Measurements from ENCODE around the gene C1QL4.
A peak's percentile ranks its signal among the peaks of the same experiment; 100 is the strongest.

Gene C1QL4

DNA sequence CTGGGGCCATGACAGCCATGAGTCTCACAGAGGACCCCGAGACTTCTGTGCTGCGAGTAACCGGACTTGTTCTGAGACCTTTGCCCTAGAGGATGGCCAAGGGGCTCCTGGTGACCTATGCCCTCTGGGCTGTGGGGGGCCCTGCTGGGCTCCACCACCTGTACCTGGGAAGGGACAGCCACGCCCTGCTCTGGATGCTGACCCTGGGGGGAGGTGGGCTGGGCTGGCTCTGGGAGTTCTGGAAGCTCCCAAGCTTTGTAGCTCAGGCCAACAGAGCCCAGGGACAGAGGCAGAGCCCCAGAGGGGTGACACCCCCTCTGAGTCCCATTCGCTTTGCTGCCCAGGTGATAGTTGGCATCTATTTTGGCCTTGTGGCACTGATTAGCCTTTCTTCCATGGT lies 11.8 kb upstream of the C1QL4 start:
- TF ChIP-seq, protein P1, sequence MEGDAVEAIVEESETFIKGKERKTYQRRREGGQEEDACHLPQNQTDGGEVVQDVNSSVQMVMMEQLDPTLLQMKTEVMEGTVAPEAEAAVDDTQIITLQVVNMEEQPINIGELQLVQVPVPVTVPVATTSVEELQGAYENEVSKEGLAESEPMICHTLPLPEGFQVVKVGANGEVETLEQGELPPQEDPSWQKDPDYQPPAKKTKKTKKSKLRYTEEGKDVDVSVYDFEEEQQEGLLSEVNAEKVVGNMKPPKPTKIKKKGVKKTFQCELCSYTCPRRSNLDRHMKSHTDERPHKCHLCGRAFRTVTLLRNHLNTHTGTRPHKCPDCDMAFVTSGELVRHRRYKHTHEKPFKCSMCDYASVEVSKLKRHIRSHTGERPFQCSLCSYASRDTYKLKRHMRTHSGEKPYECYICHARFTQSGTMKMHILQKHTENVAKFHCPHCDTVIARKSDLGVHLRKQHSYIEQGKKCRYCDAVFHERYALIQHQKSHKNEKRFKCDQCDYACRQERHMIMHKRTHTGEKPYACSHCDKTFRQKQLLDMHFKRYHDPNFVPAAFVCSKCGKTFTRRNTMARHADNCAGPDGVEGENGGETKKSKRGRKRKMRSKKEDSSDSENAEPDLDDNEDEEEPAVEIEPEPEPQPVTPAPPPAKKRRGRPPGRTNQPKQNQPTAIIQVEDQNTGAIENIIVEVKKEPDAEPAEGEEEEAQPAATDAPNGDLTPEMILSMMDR (IDR thresholded peaks at IDR 0.05; ENCODE audit: low read depth, low read length): no peak
- H3K4me3 ChIP-seq (replicated peaks in 1 of 2; ENCODE audit: low read depth in 2 of 2, low read length in 2 of 2): no peak overlapping the region
- DNase-seq (ENCODE audit: low read depth in 2 of 2): no peak

DNA sequence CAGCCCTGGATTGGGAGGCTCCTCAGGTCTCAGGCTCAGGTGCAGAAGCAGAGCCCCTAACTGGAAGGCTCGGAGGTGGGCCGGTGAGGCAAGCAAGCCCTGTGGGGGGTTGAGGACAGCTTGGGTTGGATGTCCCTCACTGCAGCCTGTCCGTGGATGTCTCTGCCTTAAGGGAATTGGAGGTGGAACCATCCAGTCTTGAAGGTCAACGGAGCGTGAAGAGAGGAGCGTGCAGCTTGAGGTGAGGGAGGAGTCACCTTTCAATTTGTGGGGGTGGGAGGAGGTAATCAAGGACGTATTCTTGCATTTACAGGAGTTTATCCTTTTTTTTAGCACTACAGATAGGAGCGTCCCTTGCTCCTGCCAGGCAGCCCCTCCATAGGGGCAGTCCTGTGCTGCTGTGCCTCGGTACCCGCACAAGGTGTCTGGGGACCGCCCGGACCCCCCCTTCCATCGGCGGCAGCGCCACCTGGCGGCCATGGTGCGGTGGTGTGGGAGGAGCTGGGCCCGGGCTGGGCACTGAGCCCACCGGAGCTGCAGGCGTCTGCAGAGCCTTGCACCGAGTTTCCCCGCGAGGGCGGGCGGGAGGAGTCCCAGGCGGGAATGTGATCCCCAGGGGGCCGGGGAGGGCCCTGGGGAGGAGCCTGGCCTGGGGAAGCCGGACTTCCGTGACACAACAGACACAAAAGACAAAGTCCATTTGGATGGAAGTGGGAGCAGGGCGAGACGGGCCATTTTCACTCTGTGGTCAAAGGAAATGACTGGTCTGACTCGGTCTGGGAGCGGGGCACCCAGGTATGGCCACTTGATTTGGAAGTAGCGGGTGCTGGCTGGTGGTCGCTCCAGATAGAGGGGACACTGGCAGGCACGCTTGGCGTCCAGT lies 10.6 kb upstream of the C1QL4 start:
- peak overlapping the region; percentile 28 to 38 for H3K4me3 ChIP-seq (replicated peaks in 1 of 2; ENCODE audit: low read depth in 2 of 2, low read length in 2 of 2)
- TF ChIP-seq, protein P1 (IDR thresholded peaks at IDR 0.05; ENCODE audit: low read depth, low read length): peak; percentile 84
- DNase-seq (ENCODE audit: low read depth in 2 of 2): peak; percentile 83 to 92

DNA sequence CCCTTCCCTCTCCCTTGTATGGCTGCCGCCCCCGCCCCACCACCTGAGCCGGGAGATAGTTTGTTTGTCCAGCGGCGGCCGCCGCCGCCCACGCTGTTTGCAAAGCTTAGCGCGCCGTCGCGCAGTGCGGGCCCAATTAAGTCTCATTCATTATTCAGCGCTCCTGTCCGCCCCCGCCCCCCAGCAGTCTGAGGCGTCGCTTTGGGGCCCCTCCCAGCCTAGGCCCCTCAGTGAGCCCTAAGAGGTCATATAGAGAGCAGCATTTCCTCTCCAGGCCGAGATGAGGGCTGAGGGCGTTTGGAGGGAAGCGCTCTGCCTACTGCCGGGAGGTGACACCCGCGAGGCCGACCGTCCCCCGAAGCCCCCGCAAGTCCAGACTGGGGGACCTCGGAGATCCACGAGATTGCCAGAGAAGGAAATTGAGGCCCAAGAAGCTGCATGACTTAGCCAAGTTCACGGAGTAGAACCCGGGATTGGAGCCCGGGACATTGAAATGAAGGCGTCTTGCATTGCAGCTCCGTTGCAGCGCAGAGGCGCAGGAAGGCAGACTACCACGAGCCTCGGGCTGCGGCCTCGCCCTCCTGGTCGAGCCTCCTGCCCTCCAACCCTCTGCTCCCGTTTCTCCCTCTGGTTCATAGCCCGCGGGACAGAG lies 9.8 kb upstream of the C1QL4 start, which contains the start of gene DNAJC22:
DNAJC22 (plus strand) TSS at position 230 of the 652 bp plus-strand sequence. CDS start 1,985 bp downstream, outside the sequence.
- DNase-seq (ENCODE audit: low read depth in 2 of 2): peak in 1 of 2 donors; percentile 27
- TF ChIP-seq, protein P1 (IDR thresholded peaks at IDR 0.05; ENCODE audit: low read depth, low read length): no peak
- H3K4me3 ChIP-seq (replicated peaks in 1 of 2; ENCODE audit: low read depth in 2 of 2, low read length in 2 of 2): peak within 1 kb of the TSS; percentile 39 to 42

DNA sequence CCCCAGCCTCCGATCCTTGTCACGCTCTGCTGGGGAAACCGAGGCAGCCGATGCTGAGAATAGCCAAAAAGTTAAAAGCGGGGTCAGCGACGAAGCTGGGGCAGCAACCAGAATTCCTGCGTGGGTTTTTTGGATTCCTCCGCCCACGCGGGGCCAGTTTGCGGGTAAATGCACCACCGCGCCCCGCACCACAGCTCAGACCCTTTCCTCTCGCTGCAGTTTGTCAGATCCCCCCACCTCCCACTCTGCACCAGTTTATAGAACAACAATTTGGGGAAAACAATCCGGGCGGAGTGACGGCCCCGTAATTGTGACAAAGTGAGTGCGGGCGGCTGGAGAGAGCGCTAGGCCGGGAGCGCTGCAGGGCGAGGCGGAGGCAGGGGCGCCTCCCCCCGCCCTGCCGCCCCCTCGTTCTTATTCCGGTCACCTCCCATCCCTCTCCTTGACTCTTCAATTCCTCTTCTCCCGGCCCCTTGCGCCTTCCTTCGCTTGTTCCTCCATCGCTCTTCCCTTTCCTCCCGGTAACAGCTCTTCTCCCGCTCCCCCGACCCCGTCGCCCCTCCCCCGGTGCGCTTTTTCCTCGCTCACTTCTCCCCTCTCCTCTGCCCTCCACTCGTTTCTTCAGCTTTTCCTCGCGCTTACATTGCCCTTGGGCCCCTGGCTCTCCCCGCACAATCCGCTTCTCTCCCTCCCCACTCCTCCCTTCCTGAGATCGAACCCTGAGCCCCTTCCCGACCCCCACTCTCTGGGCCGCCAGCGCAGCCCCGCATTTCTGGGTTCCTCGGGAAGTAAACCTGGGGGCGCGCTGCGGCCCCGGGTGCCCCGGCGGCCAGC lies 9.1 kb upstream of the C1QL4 start:
- TF ChIP-seq, protein P1 (IDR thresholded peaks at IDR 0.05; ENCODE audit: low read depth, low read length): no peak
- no peak for DNase-seq (ENCODE audit: low read depth in 2 of 2)
- H3K4me3 ChIP-seq (replicated peaks in 1 of 2; ENCODE audit: low read depth in 2 of 2, low read length in 2 of 2): peak overlapping the region; percentile 39 to 42

DNA sequence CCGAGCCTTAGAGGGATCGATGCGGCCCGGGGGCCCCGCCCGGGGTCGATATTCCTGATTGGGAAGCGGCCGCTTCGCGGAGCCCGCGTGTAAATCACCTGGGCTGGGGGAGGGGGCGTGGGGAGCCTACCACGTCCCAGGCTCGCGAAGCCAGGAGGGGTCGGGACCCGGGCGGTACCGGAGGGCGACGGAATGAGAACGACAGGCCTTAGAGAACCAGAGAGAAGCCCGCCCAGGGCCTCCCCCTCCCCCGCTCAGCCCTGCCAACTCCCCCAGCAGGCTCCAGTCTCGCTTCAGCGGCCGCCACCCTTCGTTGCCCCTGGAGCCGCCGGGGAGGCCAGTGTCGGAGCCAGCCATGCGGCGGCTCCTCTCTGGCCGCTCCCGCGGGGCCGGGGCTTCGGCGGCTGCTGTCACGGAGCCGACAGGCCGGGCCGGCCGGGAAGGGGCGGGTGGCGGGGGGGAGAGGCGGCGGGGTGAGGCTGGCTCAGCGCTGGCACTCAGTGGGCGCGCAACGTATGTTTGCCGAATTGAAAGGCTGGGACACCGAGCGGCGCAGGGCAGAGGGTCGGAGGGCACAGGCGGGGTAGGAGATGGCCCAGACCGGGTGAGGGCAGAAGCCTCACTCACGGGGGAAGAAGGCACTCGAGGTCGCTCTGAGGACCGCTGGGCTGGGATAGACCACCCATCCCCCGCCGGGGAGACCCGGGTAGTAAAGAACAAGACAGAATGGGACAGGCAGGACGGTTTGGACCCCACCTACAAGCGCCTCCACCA lies 8.2 kb upstream of the C1QL4 start:
- TF ChIP-seq, protein P1 (IDR thresholded peaks at IDR 0.05; ENCODE audit: low read depth, low read length): no peak
- no peak for DNase-seq (ENCODE audit: low read depth in 2 of 2)
- H3K4me3 ChIP-seq (replicated peaks in 1 of 2; ENCODE audit: low read depth in 2 of 2, low read length in 2 of 2): peak overlapping the region; percentile 39 to 42

All from cardiac fibroblast (primary cell).